ENCODE measurements around the gene NCS1.

DNA sequence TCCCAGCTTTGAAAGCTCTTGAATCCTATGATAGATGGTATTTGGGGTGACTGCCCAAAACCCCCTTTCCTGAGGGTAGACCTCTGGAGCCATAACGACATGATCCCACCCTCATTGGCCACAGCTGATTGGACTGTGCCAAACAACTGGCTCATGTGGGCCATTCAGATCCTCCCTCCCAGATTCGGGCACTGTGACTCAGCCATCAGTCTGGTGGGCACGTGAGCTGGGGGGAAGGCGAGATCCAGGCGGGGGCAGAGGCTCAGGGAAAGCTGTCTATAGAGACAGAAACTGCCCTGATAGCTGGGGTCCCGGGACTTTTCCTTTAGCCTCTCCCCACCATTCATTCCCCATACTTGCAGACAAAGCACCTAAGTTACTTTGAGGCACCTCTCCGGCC lies 15.1 kb upstream of the NCS1 start:
- TF ChIP-seq EZH2 (IDR thresholded peaks at IDR 0.05) (no peak), FOSL1 (IDR thresholded peaks at IDR 0.05; ENCODE audit: low read depth) (no peak), CEBPB (IDR thresholded peaks at IDR 0.05; ENCODE audit: low read depth) (no peak), POLR2A (IDR thresholded peaks at IDR 0.05; ENCODE audit: borderline replicate concordance, extremely low read depth, insufficient read depth, insufficient read length) (no peak), ELF1 (IDR thresholded peaks at IDR 0.05; ENCODE audit: borderline replicate concordance, low read depth) (no peak), YY1 (IDR thresholded peaks at IDR 0.05; ENCODE audit: extremely low read depth, insufficient replicate concordance, low read depth, low read length) (no peak), EGR1 (IDR thresholded peaks at IDR 0.05; ENCODE audit: low read depth) (no peak), SRF (IDR thresholded peaks at IDR 0.05; ENCODE audit: low read depth) (no peak), REST (IDR thresholded peaks at IDR 0.05; ENCODE audit: low read depth) (no peak)
- TF ChIP-seq, protein P1, sequence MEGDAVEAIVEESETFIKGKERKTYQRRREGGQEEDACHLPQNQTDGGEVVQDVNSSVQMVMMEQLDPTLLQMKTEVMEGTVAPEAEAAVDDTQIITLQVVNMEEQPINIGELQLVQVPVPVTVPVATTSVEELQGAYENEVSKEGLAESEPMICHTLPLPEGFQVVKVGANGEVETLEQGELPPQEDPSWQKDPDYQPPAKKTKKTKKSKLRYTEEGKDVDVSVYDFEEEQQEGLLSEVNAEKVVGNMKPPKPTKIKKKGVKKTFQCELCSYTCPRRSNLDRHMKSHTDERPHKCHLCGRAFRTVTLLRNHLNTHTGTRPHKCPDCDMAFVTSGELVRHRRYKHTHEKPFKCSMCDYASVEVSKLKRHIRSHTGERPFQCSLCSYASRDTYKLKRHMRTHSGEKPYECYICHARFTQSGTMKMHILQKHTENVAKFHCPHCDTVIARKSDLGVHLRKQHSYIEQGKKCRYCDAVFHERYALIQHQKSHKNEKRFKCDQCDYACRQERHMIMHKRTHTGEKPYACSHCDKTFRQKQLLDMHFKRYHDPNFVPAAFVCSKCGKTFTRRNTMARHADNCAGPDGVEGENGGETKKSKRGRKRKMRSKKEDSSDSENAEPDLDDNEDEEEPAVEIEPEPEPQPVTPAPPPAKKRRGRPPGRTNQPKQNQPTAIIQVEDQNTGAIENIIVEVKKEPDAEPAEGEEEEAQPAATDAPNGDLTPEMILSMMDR (IDR thresholded peaks at IDR 0.05 in 2 of 3, conservative IDR thresholded peaks at IDR 0.05 in 1 of 3; ENCODE audit: borderline replicate concordance in 1 of 3, insufficient read depth in 1 of 3, low read depth in 2 of 3, low read length in 2 of 3) = no peak
